Measurements from ENCODE around the gene FZR1.
"Not testable (repeated sequence)": the region's sequence is repeated elsewhere in the genome, so short reads cannot be mapped to it uniquely, and the experiment has no call there.

FZR1 gene

GRCh38 chr19:3514930-3515329 lies 8.8 kb downstream of the FZR1 start:
- no peak for DNase-seq (ENCODE audit: low read depth in 3 of 3)

GRCh38 chr19:3515891-3516422 lies 9.8 kb downstream of the FZR1 start:
- no peak for DNase-seq (ENCODE audit: low read depth in 3 of 3)

GRCh38 chr19:3516675-3517207 lies 10.6 kb downstream of the FZR1 start:
- no peak for DNase-seq (ENCODE audit: low read depth in 3 of 3)

GRCh38 chr19:3517638-3518037 lies 11.5 kb downstream of the FZR1 start:
- DNase-seq (ENCODE audit: low read depth in 3 of 3) = no peak

GRCh38 chr19:3518255-3518654 lies 12.1 kb downstream of the FZR1 start:
- no peak for DNase-seq (ENCODE audit: low read depth in 3 of 3)

- no peak for DNase-seq (ENCODE audit: low read depth in 3 of 3)
Observed at GRCh38 chr19:3518659-3519058, 12.5 kb downstream of the FZR1 start.

- DNase-seq (ENCODE audit: low read depth in 3 of 3) = no peak
Observed at GRCh38 chr19:3519126-3519525, 13.0 kb downstream of the FZR1 start.

GRCh38 chr19:3520166-3521103 lies 14.3 kb downstream of the FZR1 start:
- DNase-seq (ENCODE audit: low read depth in 3 of 3) = no peak

GRCh38 chr19:3521104-3521445 lies 15.0 kb downstream of the FZR1 start:
- no peak for DNase-seq (ENCODE audit: low read depth in 3 of 3)

- DNase-seq (ENCODE audit: low read depth in 3 of 3) = no peak
Observed at GRCh38 chr19:3522421-3523360, 16.6 kb downstream of the FZR1 start.

GRCh38 chr19:3523361-3524077 lies 17.4 kb downstream of the FZR1 start:
- no peak for DNase-seq (ENCODE audit: low read depth in 3 of 3)

- no peak for DNase-seq (ENCODE audit: low read depth in 3 of 3)
Observed at GRCh38 chr19:3524078-3524842, 18.1 kb downstream of the FZR1 start.

- no peak for DNase-seq (ENCODE audit: low read depth in 3 of 3)
Observed at GRCh38 chr19:3524904-3525451, 18.9 kb downstream of the FZR1 start.

- DNase-seq (ENCODE audit: low read depth in 3 of 3) = no peak
Observed at GRCh38 chr19:3526507-3527237, 20.6 kb downstream of the FZR1 start.

- DNase-seq (ENCODE audit: low read depth in 3 of 3) = no peak
Observed at GRCh38 chr19:3527238-3527910, 21.3 kb downstream of the FZR1 start.

GRCh38 chr19:3528080-3528479 lies 22.0 kb downstream of the FZR1 start:
- no peak for DNase-seq (ENCODE audit: low read depth in 3 of 3)

GRCh38 chr19:3528539-3529211 lies 22.6 kb downstream of the FZR1 start:
- no peak for DNase-seq (ENCODE audit: low read depth in 3 of 3)

GRCh38 chr19:3529299-3529698 lies 23.2 kb downstream of the FZR1 start:
- DNase-seq (ENCODE audit: low read depth in 3 of 3) = not testable (repeated sequence)

- no peak for DNase-seq (ENCODE audit: low read depth in 3 of 3)
Observed at GRCh38 chr19:3530389-3530788, 24.3 kb downstream of the FZR1 start.
